Trophoblast cell (in vitro differentiated cells and primary cell): ENCODE data around the gene MMP24OS.
A peak's percentile ranks its signal among the peaks of the same experiment; 100 is the strongest.

Experiments
- DNase-seq, 2 donors: peaks; one replicate each; pipeline ENCODE4 v3.0.0-alpha.2; 2016
- H2AFZ ChIP-seq: 2 replicates; pipeline ENCODE4 v1.6.1; 2013; ENCODE audit warnings: low read length, moderate library complexity, mild to moderate bottlenecking; ENCODE audit not compliant: insufficient read depth, poor library complexity
- H2AK5ac ChIP-seq: 2 replicates; pipeline ENCODE4 v1.6.1; 2013; ENCODE audit warnings: mild to moderate bottlenecking, low read length
- H2BK120ac ChIP-seq: 2 replicates; pipeline ENCODE4 v1.6.1; 2013; ENCODE audit warnings: low read length, mild to moderate bottlenecking, moderate library complexity; ENCODE audit not compliant: insufficient read depth, poor library complexity
- H2BK12ac ChIP-seq: 2 replicates; pipeline ENCODE4 v1.6.1; 2013; ENCODE audit warnings: mild to moderate bottlenecking, low read length, moderate library complexity
- H2BK5ac ChIP-seq: 2 replicates; pipeline ENCODE4 v1.6.1; 2013; ENCODE audit warnings: low read length, low read depth, moderate library complexity, mild to moderate bottlenecking; ENCODE audit not compliant: poor library complexity
- H3K14ac ChIP-seq: 2 replicates; pipeline ENCODE4 v1.6.1; 2013; ENCODE audit warnings: mild to moderate bottlenecking, low read length
- H3K18ac ChIP-seq: 2 replicates; pipeline ENCODE4 v1.6.1; 2013; ENCODE audit warnings: mild to moderate bottlenecking, low read length
- H3K23ac ChIP-seq: 2 replicates; pipeline ENCODE4 v1.6.1; 2013; ENCODE audit warnings: low read length
- H3K27ac ChIP-seq: 2 replicates; pipeline ENCODE4 v1.5.1; 2013; ENCODE audit warnings: low read depth, mild to moderate bottlenecking, inconsistent platforms, low read length, moderate library complexity
- H3K27me3 ChIP-seq: 2 replicates; pipeline ENCODE4 v1.6.1; 2013; ENCODE audit warnings: inconsistent platforms, mild to moderate bottlenecking, low read length, moderate library complexity; ENCODE audit not compliant: insufficient read depth
- H3K36me3 ChIP-seq, 2 experiments: 1 replicate in 1 of 2; 2 replicates in 1 of 2; pipeline ENCODE4 v1.6.1; 2013; ENCODE audit warnings: low read length in 2 of 2, mild to moderate bottlenecking in 2 of 2, moderate library complexity in 1 of 2; ENCODE audit not compliant: insufficient read depth in 2 of 2, control insufficient read depth in 1 of 2
- H3K4ac ChIP-seq: 2 replicates; pipeline ENCODE4 v1.6.1; 2013; ENCODE audit warnings: low read depth, mild to moderate bottlenecking, low read length, moderate library complexity
- H3K4me1 ChIP-seq, 2 experiments: 1 replicate in 1 of 2; 2 replicates in 1 of 2; pipeline ENCODE4 v1.6.1; 2013; ENCODE audit warnings: low read length in 2 of 2, mild to moderate bottlenecking in 2 of 2, moderate library complexity in 1 of 2; ENCODE audit not compliant: insufficient read depth in 2 of 2, control insufficient read depth in 1 of 2
- H3K4me2 ChIP-seq: 2 replicates; pipeline ENCODE4 v1.6.1; 2013; ENCODE audit warnings: inconsistent platforms, mild to moderate bottlenecking, low read length, moderate library complexity
- H3K4me3 ChIP-seq: 2 replicates; pipeline ENCODE4 v1.5.1; 2013; ENCODE audit warnings: mild to moderate bottlenecking, low read depth, low read length, inconsistent platforms
- H3K79me1 ChIP-seq: one replicate; pipeline ENCODE4 v1.6.1; 2013; ENCODE audit warnings: low read length
- H3K79me2 ChIP-seq: 2 replicates; pipeline ENCODE4 v1.6.1; 2013; ENCODE audit warnings: low read length, mild to moderate bottlenecking; ENCODE audit not compliant: control insufficient read depth, insufficient read depth, poor library complexity
- H3K9ac ChIP-seq: 2 replicates; pipeline ENCODE4 v1.6.1; 2013; ENCODE audit warnings: mild to moderate bottlenecking, low read length
- H3K9me3 ChIP-seq: 2 replicates; pipeline ENCODE4 v1.6.1; 2013; ENCODE audit warnings: low read depth, mild to moderate bottlenecking, control low read depth, inconsistent platforms, low read length; ENCODE audit not compliant: insufficient read depth
- H4K12ac ChIP-seq: 2 replicates; pipeline ENCODE4 v1.6.1; 2013; ENCODE audit warnings: low read depth, mild to moderate bottlenecking, low read length, moderate library complexity
- H4K8ac ChIP-seq: 2 replicates; pipeline ENCODE4 v1.6.1; 2013; ENCODE audit warnings: low read depth, mild to moderate bottlenecking, low read length, moderate library complexity
- H4K91ac ChIP-seq: one replicate; pipeline ENCODE4 v1.6.1; 2013; ENCODE audit warnings: low read depth, mild to moderate bottlenecking, low read length, moderate library complexity
- WGBS: extraction: QIAGEN DNeasy Blood & Tissue Kit; methylation state at CpG from one replicate; pipeline ENCODE4 v1.1.7; 2013; ENCODE audit warnings: missing lambda C conversion rate; ENCODE audit not compliant: insufficient read length, insufficient coverage; ENCODE audit errors: extremely low coverage; 5-methylcytosine and 5-hydroxymethylcytosine counted together

Gene MMP24OS

DNA sequence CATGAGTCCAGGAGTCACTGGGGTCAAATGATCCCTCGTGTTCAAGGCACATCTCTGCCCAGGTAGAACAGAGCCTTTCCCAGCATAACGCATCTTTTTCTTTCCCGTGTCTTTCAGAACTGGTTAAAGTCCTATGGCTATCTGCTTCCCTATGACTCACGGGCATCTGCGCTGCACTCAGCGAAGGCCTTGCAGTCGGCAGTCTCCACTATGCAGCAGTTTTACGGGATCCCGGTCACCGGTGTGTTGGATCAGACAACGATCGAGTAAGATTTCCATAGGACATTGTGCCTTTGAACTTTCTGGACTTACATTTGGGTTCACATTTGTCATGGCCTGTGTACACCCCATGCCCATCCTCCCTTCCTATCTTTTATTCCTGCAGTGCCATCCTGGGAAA, 31.2 kb downstream of the MMP24OS start:
- no peaks in the 10 kb centered on the region for H3K79me2 ChIP-seq
- H3K14ac ChIP-seq: no peak overlapping the region
- peaks cover 0 to 3% of the 10 kb centered on the region in 2 experiments for H3K4me1 ChIP-seq
- no CpG with 5 or more reads among the region's 12 CpGs for WGBS
- DNase-seq: no peak
- no peak overlapping the region for H2BK120ac ChIP-seq
- no peak overlapping the region for H3K4me2 ChIP-seq
- H2BK5ac ChIP-seq: no peak overlapping the region
- no peak overlapping the region for H3K4ac ChIP-seq
- no peak overlapping the region for H3K9ac ChIP-seq
- H3K9me3 ChIP-seq: peaks cover under 1% of the 10 kb centered on the region
- no peaks in the 10 kb centered on the region for H3K27me3 ChIP-seq
- no peak overlapping the region for H2AK5ac ChIP-seq
- no peak overlapping the region for H3K18ac ChIP-seq
- no peak overlapping the region for H3K27ac ChIP-seq
- H3K79me1 ChIP-seq: no peaks in the 10 kb centered on the region
- H3K23ac ChIP-seq: no peak overlapping the region
- H4K8ac ChIP-seq: no peak overlapping the region
- H2BK12ac ChIP-seq: no peak overlapping the region
- no peak overlapping the region for H3K4me3 ChIP-seq
- H3K36me3 ChIP-seq: no peaks in the 10 kb centered on the region
- no peak overlapping the region for H4K12ac ChIP-seq
- H4K91ac ChIP-seq: no peak overlapping the region
- H2AFZ ChIP-seq: no peak overlapping the region

DNA sequence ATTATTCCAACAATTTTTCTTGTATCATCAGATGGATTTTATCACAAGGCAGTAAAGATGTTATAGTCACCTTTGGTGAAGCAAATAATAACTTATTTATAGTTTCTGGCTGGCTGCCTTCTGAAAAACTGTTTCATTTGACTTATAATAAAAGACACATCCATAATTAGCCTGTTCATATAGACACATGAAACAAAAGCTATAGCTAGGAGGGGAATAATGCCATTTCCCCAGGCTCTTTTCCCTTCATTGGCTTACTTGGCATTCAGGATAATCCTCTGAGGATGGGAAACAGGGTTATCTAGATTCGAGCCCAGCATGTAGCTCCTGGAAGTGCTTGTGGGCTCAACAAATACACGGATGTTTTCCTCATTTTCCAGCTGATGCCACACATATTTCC, 33.9 kb downstream of the MMP24OS start:
- no peak overlapping the region for H3K18ac ChIP-seq
- no peak overlapping the region for H4K91ac ChIP-seq
- no peak overlapping the region for H3K9ac ChIP-seq
- H3K4ac ChIP-seq: no peak overlapping the region
- peaks cover 12 to 17% of the 10 kb centered on the region in 2 experiments for H3K4me1 ChIP-seq
- no peak overlapping the region for H3K4me2 ChIP-seq
- no peaks in the 10 kb centered on the region for H3K36me3 ChIP-seq
- H2BK120ac ChIP-seq: no peak overlapping the region
- no peak overlapping the region for H3K14ac ChIP-seq
- no peak for DNase-seq
- H4K8ac ChIP-seq: no peak overlapping the region
- H3K9me3 ChIP-seq: no peaks in the 10 kb centered on the region
- no peaks in the 10 kb centered on the region for H3K79me1 ChIP-seq
- no peak overlapping the region for H2BK12ac ChIP-seq
- no peak overlapping the region for H2AK5ac ChIP-seq
- no CpG with 5 or more reads among the region's 2 CpGs for WGBS
- H2AFZ ChIP-seq: no peak overlapping the region
- H3K27ac ChIP-seq: no peak overlapping the region
- no peak overlapping the region for H2BK5ac ChIP-seq
- no peak overlapping the region for H4K12ac ChIP-seq
- H3K23ac ChIP-seq: no peak overlapping the region
- no peak overlapping the region for H3K4me3 ChIP-seq
- H3K27me3 ChIP-seq: no peaks in the 10 kb centered on the region
- no peaks in the 10 kb centered on the region for H3K79me2 ChIP-seq

DNA sequence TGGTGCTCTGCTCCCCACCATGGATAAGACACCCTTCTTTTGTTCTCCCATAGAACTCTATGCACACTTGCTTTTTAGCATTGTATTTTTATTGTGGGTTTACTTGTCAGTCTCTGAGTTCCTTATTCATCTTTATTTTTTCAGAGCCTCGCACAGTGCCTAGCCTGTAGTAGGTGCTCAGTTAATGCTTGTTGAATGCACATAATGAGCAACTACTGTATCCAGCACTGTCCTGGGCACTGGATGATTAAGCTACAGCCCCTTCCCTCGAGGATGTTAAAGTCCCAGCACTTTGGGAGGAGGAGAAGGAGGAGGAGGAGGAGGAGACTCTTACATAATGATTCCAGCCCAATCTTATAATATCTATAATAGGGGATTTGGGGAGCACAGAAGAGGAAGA, 34.6 kb downstream of the MMP24OS start:
- Histone ChIP-seq H2AFZ (no peak overlapping the region), H3K27me3 (no peaks in the 10 kb centered on the region), H4K8ac (no peak overlapping the region), H3K23ac (no peak overlapping the region), H3K79me2 (no peaks in the 10 kb centered on the region), H3K27ac (no peak overlapping the region), H3K18ac (no peak overlapping the region), H3K79me1 (no peaks in the 10 kb centered on the region), H3K4me1 (peaks cover 12 to 13% of the 10 kb centered on the region in 2 experiments), H4K91ac (no peak overlapping the region), H3K4me2 (no peak overlapping the region), H3K14ac (no peak overlapping the region), H4K12ac (no peak overlapping the region), H3K4me3 (no peak overlapping the region), H3K9me3 (no peaks in the 10 kb centered on the region), H2BK12ac (no peak overlapping the region), H2BK120ac (no peak overlapping the region), H2BK5ac (no peak overlapping the region), H3K4ac (no peak overlapping the region), H3K9ac (no peak overlapping the region), H2AK5ac (no peak overlapping the region), H3K36me3 (no peaks in the 10 kb centered on the region)
- no peak for DNase-seq
- WGBS: no CpG with 5 or more reads among the region's 2 CpGs

DNA sequence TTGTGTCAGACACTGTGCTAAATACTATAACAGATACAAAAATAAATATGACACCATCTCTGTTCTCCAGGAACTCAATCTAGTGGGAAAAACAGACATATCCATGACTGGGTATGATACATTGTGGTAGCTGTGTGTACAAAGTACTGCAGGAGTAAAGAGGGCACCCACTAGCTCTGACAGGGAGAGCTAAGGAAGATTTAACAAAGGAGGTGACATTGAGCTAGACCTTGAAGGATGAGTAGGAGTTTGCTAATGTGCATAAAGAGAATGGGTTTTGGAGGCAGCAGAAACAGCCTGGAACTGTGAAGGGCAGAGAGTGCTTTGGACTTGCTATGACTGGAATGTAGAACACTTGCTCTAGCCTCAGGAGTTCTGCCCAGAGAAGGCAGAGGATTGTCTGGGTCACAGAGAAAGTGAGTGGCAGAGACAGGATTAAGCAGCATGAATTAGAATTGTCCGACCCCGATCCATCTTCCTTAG, 37.1 kb downstream of the MMP24OS start:
- no peak overlapping the region for H3K4ac ChIP-seq
- H3K27me3 ChIP-seq: no peaks in the 10 kb centered on the region
- no peak overlapping the region for H4K12ac ChIP-seq
- H4K91ac ChIP-seq: no peak overlapping the region
- no peak overlapping the region for H2BK12ac ChIP-seq
- no peak overlapping the region for H2BK5ac ChIP-seq
- H4K8ac ChIP-seq: no peak overlapping the region
- H3K36me3 ChIP-seq: no peaks in the 10 kb centered on the region
- no peak overlapping the region for H3K18ac ChIP-seq
- peak in 1 of 2 donors; percentile 16 for DNase-seq
- H3K14ac ChIP-seq: no peak overlapping the region
- no peaks in the 10 kb centered on the region for H3K79me2 ChIP-seq
- no peak overlapping the region for H2AFZ ChIP-seq
- H3K4me3 ChIP-seq: no peak overlapping the region
- H3K9me3 ChIP-seq: peaks cover 1% of the 10 kb centered on the region
- H3K23ac ChIP-seq: no peak overlapping the region
- H2AK5ac ChIP-seq: no peak overlapping the region
- H2BK120ac ChIP-seq: no peak overlapping the region
- H3K4me1 ChIP-seq: peaks cover 12 to 13% of the 10 kb centered on the region in 2 experiments
- H3K79me1 ChIP-seq: no peaks in the 10 kb centered on the region
- no peak overlapping the region for H3K9ac ChIP-seq
- no peak overlapping the region for H3K4me2 ChIP-seq
- no CpG with 5 or more reads among the region's 2 CpGs for WGBS
- H3K27ac ChIP-seq: no peak overlapping the region
